A673 (cell line): Measurements from ENCODE around the gene NTSR2. TPM values are rescaled to one million over a fixed set of nuclear protein-coding genes. Genes with fewer than 3 reads are reported as not detected.

Experiments
- BruUV-seq: library from RNA; stranded (reverse); fragments of 400-500 nt; replicated peaks from 2 replicates; lab custom pipeline; 2021; lab: Mats Ljungman, UMichigan
- CTCF ChIA-PET: fragments of 300-600 bp; sonication (Branson Sonifier 250); formaldehyde crosslinking; loops from one replicate; lab custom pipeline; 2022; ENCODE audit warnings: antibody characterized with exemption; lab: Charles Lee
- POLR2A ChIA-PET: fragments of 300-600 bp; sonication (Branson Sonifier 250); formaldehyde crosslinking; loops from one replicate; lab custom pipeline; 2022; ENCODE audit warnings: antibody characterized with exemption; ENCODE audit not compliant: low non-redundant PET; lab: Charles Lee
- DNase-seq: peaks from one replicate; pipeline ENCODE4 v3.0.0-alpha.2; 2015; ENCODE audit warnings: low spot score
- H3K27ac ChIP-seq: fragments of 200-600 bp; sonication (generic); 2 replicates; pipeline ENCODE4 v1.5.1; 2016; ENCODE audit warnings: mixed run types, low read depth, mild to moderate bottlenecking, mixed read lengths, antibody characterized with exemption, low read length; ENCODE audit not compliant: poor library complexity, severe bottlenecking
- H3K27me3 ChIP-seq: fragments of 200-600 bp; sonication (generic); replicated peaks from 2 replicates; pipeline ENCODE4 v1.6.1; 2017; ENCODE audit warnings: mixed run types, low read depth, mild to moderate bottlenecking, mixed read lengths, antibody characterized with exemption, low read length; ENCODE audit not compliant: insufficient read depth, poor library complexity
- H3K36me3 ChIP-seq: fragments of 200-600 bp; sonication (generic); 2 replicates; pipeline ENCODE4 v1.6.1; 2016; ENCODE audit warnings: mixed run types, mild to moderate bottlenecking, mixed read lengths, antibody characterized with exemption, low read length; ENCODE audit not compliant: insufficient read depth, poor library complexity, severe bottlenecking
- H3K4me1 ChIP-seq: fragments of 200-600 bp; sonication (generic); 2 replicates; pipeline ENCODE4 v1.6.1; 2017; ENCODE audit warnings: mixed run types, mild to moderate bottlenecking, mixed read lengths, antibody characterized with exemption, low read length; ENCODE audit not compliant: insufficient read depth, poor library complexity, severe bottlenecking
- H3K4me3 ChIP-seq: fragments of 200-600 bp; sonication (generic); 2 replicates; pipeline ENCODE4 v1.5.1; 2016; ENCODE audit warnings: low read depth, mixed run types, mild to moderate bottlenecking, mixed read lengths, low read length; ENCODE audit not compliant: poor library complexity, severe bottlenecking
- H3K9me3 ChIP-seq: fragments of 200-600 bp; sonication (generic); 2 replicates; pipeline ENCODE4 v1.6.1; 2016; ENCODE audit warnings: mixed run types, low read depth, mild to moderate bottlenecking, mixed read lengths, antibody characterized with exemption, low read length; ENCODE audit not compliant: poor library complexity, severe bottlenecking
- CTCF ChIP-seq: fragments of 300-800, 200-600 bp; sonication (generic); conservative IDR thresholded peaks from 2 replicates; pipeline ENCODE4 v1.5.1; 2017; ENCODE audit warnings: low read depth, mild to moderate bottlenecking, antibody characterized with exemption, low read length, moderate library complexity, mixed read lengths
- EZH2 ChIP-seq: fragments of 200-600 bp; sonication (generic); IDR thresholded peaks from 2 replicates; pipeline ENCODE4 v1.6.1; 2017; ENCODE audit warnings: borderline replicate concordance, low read depth, mild to moderate bottlenecking, mixed read lengths, antibody characterized with exemption, low read length; ENCODE audit not compliant: poor library complexity, severe bottlenecking
- intact Hi-C: fragments of 100-400 bp; cut with micrococcal nuclease; formaldehyde crosslinking; loops from one replicate; pipeline ENCODE4 v1.10.0; 2022; ENCODE audit not compliant: unreplicated experiment
- total RNA-seq: library from RNA; stranded (reverse); gene quantifications from 2 replicates; pipeline ENCODE4 v1.2.3, GENCODE V29; 2021

The NTSR2 gene
- total RNA-seq, 1 experiment from 2014 or later = not detected

- Histone ChIP-seq H3K27me3 (peaks cover 19% of the 10 kb centered on the region), H3K4me3 (no peak overlapping the region), H3K27ac (no peak overlapping the region), H3K9me3 (no peaks in the 10 kb centered on the region), H3K36me3 (no peaks in the 10 kb centered on the region), H3K4me1 (peaks cover 6% of the 10 kb centered on the region)
- BruUV-seq = no TSS peak
- DNase-seq = no peak
- ChIA-PET CTCF (interaction anchor here (1.6 kb wide), 1 partner anchor 8 kb away, joined by 5 read pairs; no protein-coding TSS in a partner anchor), POLR2A (interaction anchor here (0.8 kb wide), 1 partner anchor 13 kb away, joined by 4 read pairs; no protein-coding TSS in a partner anchor)
- no peak for TF ChIP-seq EZH2
- no peak for TF ChIP-seq CTCF
- intact Hi-C loops = loop anchor here (5.0 kb wide), 2 partner anchors 208 to 553 kb away; a partner anchor contains a TSS
Observed at GRCh38 chr2:11684894-11685460, 15.0 kb upstream of the NTSR2 start.

DNA sequence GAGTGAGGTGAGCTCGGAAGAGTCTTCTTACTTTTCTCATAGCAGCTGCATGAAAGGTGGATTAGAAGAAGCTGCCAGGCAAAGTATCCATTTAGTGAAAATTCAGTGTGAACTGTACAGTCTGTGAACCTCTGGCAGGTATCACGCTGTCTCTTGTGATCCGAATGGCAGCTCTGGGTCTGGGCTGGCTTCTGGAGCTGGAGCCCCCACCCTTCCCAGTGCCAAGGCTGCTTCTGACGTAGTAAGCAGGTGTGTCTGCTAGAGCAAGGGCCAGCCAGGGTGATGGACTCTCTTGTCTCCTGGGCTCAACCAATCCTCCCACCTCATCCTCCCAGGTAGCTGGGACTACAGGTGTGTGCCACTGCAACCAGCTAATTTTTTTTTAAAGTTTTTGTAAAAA, 14.0 kb upstream of the NTSR2 start:
- ChIA-PET CTCF (interaction anchor here (1.6 kb wide), 1 partner anchor 9 kb away, joined by 5 read pairs; no protein-coding TSS in a partner anchor), POLR2A (no interaction called here)
- peaks cover 5% of the 10 kb centered on the region for H3K4me1 ChIP-seq
- H3K9me3 ChIP-seq = no peaks in the 10 kb centered on the region
- no peak overlapping the region for H3K4me3 ChIP-seq
- TF ChIP-seq EZH2 (no peak), CTCF (no peak)
- intact Hi-C loops = loop anchor here (5.0 kb wide), 1 partner anchor 207 kb away; no protein-coding TSS in a partner anchor
- no peak for DNase-seq
- BruUV-seq = no TSS peak
- peaks cover 19% of the 10 kb centered on the region for H3K27me3 ChIP-seq
- no peak overlapping the region for H3K27ac ChIP-seq
- no peaks in the 10 kb centered on the region for H3K36me3 ChIP-seq

- H3K4me1 ChIP-seq = peaks cover under 1% of the 10 kb centered on the region
- BruUV-seq = no TSS peak
- ChIA-PET CTCF (interaction anchor here (1.6 kb wide), 1 partner anchor 9 kb away, joined by 5 read pairs; no protein-coding TSS in a partner anchor), POLR2A (no interaction called here)
- H3K9me3 ChIP-seq = no peaks in the 10 kb centered on the region
- H3K27me3 ChIP-seq = peaks cover 19% of the 10 kb centered on the region
- intact Hi-C loops = loop anchor here (5.0 kb wide), 1 partner anchor 206 kb away; no protein-coding TSS in a partner anchor
- no peak overlapping the region for H3K4me3 ChIP-seq
- no peak overlapping the region for H3K27ac ChIP-seq
- no peak for DNase-seq
- TF ChIP-seq CTCF (no peak), EZH2 (no peak)
- no peaks in the 10 kb centered on the region for H3K36me3 ChIP-seq
Observed at GRCh38 chr2:11683476-11683875, 13.5 kb upstream of the NTSR2 start.
